NCI-H146 (cell line): ENCODE measurements around the gene VHLL.
A peak's percentile ranks its signal among the peaks of the same experiment; 100 is the strongest.
"Not testable (repeated sequence)": the region's sequence is repeated elsewhere in the genome, so short reads cannot be mapped to it uniquely, and the experiment has no call there.

ENCODE experiments used
- DNase-seq: peaks from one replicate; lab custom pipeline; 2025; lab: John Stamatoyannopoulos, UW

The VHLL gene

GRCh38 chr1:156298852-156299357, at the start of gene VHLL:
Gene VHLL, minus strand, starts transcription at chr1:156299307. Its CDS starts 118 bp downstream, at chr1:156299189.
- DNase-seq = no peak

GRCh38 chr1:156347331-156347730, 48.2 kb upstream of the VHLL start:
- no peak for DNase-seq

GRCh38 chr1:156346636-156347035, 47.5 kb upstream of the VHLL start:
- no peak for DNase-seq

- DNase-seq = not testable (repeated sequence)
Measured at GRCh38 chr1:156346035-156346434, 46.9 kb upstream of the VHLL start.

GRCh38 chr1:156344409-156344808, 45.3 kb upstream of the VHLL start:
- DNase-seq = no peak

GRCh38 chr1:156342166-156342955, 43.3 kb upstream of the VHLL start:
- DNase-seq = no peak

GRCh38 chr1:156338180-156338976, 39.3 kb upstream of the VHLL start, which contains the start of the genes CCT3 and TSACC:
Gene CCT3, minus strand, starts transcription at chr1:156338292. Its CDS starts 108 bp downstream, at chr1:156338184.
Gene TSACC, plus strand, starts transcription at chr1:156338526. Its CDS starts 1,232 bp downstream, at chr1:156339758.
- peak; percentile 99 for DNase-seq

- no peak for DNase-seq
Measured at GRCh38 chr1:156337888-156338179, 38.7 kb upstream of the VHLL start.

- DNase-seq = no peak
Measured at GRCh38 chr1:156337052-156337887, 38.2 kb upstream of the VHLL start.

GRCh38 chr1:156336242-156336641, 37.1 kb upstream of the VHLL start:
- DNase-seq = no peak

GRCh38 chr1:156323179-156323578, 24.1 kb upstream of the VHLL start:
- not testable (repeated sequence) for DNase-seq

- DNase-seq = no peak
Measured at GRCh38 chr1:156320560-156320959, 21.5 kb upstream of the VHLL start.

- no peak for DNase-seq
Measured at GRCh38 chr1:156319664-156320063, 20.6 kb upstream of the VHLL start.

- no peak for DNase-seq
Measured at GRCh38 chr1:156316909-156317308, 17.8 kb upstream of the VHLL start.

- DNase-seq = no peak
Measured at GRCh38 chr1:156310962-156311361, 11.9 kb upstream of the VHLL start.

- no peak for DNase-seq
Measured at GRCh38 chr1:156308078-156308477, 9.0 kb upstream of the VHLL start.

- DNase-seq = no peak
Measured at GRCh38 chr1:156305215-156305614, 6.1 kb upstream of the VHLL start.

- no peak for DNase-seq
Measured at GRCh38 chr1:156303241-156303640, 4.1 kb upstream of the VHLL start.

- DNase-seq = peak; percentile 60
Measured at GRCh38 chr1:156295391-156295947, 3.6 kb downstream of the VHLL start, which contains the start of gene GLMP. Gene GLMP, minus strand, starts transcription at chr1:156295679. Its CDS starts 34 bp downstream, at chr1:156295645.

GRCh38 chr1:156293895-156294294, 5.2 kb downstream of the VHLL start:
- DNase-seq = no peak

- DNase-seq = no peak
Measured at GRCh38 chr1:156293098-156293434, 6.0 kb downstream of the VHLL start.
